HG03575 (cell line): ENCODE results near the gene THOC7.

Source experiments
- ATAC-seq: cut with Tn5 transposase; IDR thresholded peaks from one replicate; pipeline ENCODE4 v1.9.1; 2021; ENCODE audit not compliant: unreplicated experiment, insufficient number of reproducible peaks, low FRiP score; ENCODE audit errors: extremely low read depth

THOC7 gene

GRCh38 chr3:63851287-63851686 is 12.3 kb downstream of the THOC7 start:
- ATAC-seq, result no peak

DNA sequence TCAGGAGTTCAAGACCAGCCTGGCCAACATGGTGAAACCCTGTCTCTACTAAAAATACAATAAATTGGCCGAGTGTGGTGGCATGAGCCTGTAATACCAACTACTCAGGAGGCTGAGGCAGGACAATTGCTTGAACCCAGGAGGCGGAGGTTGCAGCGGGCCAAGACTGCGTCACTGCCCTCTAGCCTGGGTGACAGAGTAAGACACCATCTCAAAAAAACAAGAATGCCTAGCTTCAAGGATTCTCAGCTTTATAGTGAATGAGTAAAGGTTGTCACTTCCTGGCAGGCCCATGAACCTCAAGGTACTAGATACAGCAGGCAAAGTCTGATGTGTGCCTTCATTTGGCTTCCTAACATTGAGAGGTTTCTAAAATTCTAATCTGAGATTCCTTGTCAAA is 14.4 kb downstream of the THOC7 start:
- ATAC-seq, result no peak

DNA sequence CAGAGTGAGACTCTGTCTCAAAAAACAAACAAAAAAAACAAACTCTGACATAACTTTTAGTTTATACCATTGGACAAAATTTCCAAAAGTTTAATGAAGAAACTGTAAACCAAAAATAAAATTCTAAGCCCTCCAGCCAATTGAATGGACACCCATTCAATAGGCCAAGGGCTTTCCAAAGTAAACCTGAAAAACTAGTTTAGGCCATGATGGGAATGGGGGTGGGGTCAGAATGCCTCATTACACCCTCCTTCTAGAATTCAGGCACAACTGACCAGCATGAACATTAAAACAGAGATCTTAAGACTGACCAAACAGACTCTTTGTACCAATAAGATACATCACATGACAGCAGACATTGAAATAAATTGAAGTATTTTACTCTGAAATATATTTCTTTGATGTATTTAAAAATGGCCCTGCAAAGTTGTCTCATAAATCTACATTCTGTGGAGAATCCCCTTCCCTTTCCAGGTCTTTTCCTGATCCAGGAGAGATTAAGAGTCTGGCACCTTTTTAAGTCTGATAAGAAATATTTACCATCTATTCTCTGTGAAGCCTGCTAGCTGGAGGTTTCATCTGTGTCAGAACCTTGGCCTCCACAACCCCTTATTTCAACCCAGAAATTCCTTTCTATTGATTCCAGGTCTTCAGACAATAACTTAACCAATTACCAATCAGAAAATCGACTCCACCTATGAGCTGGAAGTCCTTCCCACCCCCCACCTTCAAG is 15.7 kb downstream of the THOC7 start:
- ATAC-seq, result no peak

DNA sequence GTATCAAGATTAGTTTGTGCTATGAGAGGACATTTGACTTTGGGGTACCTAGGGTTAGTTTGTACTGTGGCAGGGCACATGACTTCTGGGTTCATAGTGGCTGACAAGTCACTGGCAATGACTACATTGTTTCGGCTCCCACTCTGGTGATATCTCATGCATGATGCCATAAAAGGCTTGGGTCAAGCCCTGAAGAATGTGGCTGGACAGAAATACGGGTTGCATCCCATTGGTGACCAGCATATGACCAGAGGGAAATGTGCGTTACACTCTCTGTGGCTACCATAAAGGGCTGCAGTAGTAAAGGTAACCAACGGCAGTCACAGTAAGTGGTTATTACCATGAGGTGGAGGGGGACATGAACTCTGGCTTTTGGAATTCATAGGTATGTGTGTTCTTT is 18.4 kb downstream of the THOC7 start:
- ATAC-seq, result no peak

DNA sequence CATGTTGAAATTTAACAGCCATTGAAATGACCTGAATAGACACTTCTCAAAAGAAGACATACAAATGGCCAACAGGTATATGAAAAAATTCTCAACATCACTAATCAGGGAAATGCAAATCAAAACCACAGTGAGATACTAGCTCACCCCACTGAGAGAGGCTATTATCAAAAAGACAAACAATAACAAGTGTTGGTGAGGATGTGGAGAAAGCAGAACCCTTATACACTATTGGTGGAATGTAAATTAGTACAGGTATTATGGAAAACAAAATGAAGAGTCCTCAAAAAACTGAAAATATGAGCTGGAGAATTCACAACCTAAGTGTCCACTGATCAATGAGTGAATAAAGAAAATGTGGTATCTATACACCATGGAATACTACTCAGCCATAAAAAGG is 21.5 kb downstream of the THOC7 start:
- no peak for ATAC-seq

- ATAC-seq, result no peak
These were observed 21.9 kb downstream of the THOC7 start for GRCh38 chr3:63841704-63842103.

- no peak for ATAC-seq
These were observed 31.2 kb downstream of the THOC7 start for GRCh38 chr3:63832395-63832794.

- no peak for ATAC-seq
These were observed 33.1 kb downstream of the THOC7 start for GRCh38 chr3:63830526-63830925.

GRCh38 chr3:63824309-63824708 is 39.3 kb downstream of the THOC7 start:
- ATAC-seq, result no peak

GRCh38 chr3:63819151-63819398 is 44.5 kb downstream of the THOC7 start, which contains the start of gene C3orf49:
Gene C3orf49 (plus strand): TSS chr3:63819299. CDS start chr3:63819472, 173 bp downstream.
- no peak for ATAC-seq

DNA sequence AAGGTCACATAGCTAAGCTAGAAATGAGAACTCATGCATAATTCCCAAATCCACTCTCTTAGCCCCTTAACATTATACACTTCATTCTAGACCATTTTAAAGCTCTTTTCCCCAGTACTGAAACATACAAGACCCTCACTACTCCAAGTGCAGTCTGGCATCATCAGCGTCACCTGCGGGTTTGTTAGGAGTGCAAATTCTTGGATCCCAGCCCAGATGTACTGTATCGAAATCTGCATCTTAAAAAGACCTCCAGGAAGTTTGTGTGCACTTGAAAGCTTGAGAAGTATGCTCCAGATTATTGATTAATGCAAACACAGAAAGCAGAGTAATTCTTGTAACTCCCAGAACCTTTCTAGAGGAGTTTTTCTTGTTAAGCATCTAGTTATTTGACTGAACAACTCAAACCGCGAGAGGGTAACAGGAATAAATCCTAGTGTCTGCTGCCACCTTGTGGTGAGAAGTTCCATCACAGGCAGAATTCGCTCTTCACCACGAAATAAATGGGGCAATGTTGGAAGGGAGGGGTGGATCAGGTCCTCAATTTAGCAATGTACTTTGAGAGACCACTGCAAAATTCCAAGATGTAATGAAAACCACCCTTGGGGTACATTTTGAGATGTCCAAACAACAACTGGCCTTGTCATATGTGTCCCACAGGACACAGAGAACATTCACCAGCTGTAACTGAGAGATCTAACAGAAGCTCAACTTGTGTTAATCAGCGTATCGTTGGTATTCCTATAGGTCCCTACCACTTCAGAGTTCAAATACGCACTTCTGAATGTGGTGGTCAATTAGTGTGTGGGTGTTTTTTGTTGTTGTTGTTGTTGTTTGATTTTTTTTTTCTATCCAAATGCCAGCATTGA is 45.1 kb downstream of the THOC7 start:
- ATAC-seq, result no peak

- ATAC-seq, result no peak
These were observed 46.4 kb downstream of the THOC7 start for GRCh38 chr3:63817225-63817624.

DNA sequence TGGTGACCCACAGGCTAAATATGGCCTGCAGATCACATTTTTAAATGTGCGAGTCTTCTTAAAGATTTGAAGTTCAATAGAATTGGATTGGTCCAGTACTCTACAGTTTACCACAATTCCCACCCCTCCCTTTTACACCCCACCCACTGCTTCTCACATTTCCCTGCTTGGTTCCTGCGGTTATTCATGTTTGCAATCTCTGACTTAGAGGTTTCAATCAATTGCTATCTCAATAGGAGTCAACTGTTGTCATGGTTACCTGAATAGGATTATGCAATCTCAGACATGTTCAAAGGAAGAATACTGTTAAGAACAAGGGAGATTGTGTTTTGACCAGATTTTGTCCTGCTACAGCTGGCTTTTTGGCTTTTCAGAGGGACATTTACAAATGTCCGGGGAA is 49.4 kb downstream of the THOC7 start:
- ATAC-seq, result no peak

DNA sequence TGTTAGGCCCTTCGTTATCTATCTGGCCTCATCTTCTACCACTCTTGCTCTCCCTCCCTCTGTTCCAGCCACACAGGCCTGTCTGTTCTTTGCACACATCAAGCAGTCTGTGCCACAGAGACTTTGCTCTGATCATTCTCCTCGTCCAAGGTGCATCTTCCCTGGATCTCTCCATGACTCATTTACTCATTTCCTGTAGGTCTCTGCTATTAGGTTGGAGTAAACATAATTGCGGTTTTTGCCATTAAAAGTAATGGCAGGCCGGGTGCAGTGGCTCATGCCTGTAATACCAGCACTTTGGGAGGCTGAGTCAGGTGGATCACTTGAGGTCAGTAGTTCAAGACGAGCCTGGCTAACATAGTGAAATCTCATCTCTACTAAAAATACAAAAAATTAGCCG is 54.0 kb downstream of the THOC7 start:
- ATAC-seq, result no peak

DNA sequence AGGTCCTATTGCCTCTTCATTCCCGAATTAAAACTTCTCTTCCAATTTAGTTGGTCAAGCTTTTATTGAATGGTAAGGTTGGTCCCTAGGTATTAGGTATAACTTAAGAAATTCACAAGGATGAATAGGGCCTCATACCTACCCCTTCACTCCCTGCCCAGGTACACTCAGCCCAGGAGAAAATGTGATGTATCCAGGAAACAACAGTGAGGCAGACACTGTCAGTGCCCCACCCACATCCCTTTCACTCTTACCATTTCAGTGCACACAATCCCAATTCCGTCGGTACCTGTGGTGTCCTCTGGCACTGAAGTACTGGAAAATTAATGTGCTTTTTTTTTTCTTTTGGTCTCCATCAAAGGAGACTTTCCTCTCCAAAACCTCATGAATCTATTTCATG is 55.0 kb downstream of the THOC7 start:
- no peak for ATAC-seq

- no peak for ATAC-seq
These were observed 55.5 kb downstream of the THOC7 start for GRCh38 chr3:63807961-63808565.

GRCh38 chr3:63803911-63804310 is 59.7 kb downstream of the THOC7 start:
- ATAC-seq, result no peak

DNA sequence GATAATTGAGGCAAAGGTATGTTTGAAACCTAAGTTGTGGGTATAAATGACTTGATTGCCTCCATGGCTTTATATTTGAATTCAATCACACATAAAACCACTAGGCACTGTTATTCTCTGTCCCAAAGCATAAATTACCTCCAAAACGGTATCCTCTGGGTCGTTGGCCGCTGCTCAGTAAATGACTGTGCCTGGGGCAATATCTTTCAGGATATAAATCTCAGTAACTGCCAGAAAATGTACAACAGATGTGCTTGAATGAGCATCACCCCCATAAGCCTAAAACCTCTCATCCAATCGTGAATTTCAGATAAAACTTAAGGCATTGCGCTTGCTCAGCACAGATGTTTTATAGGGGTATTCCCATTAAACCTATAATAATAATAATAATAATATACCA is 63.5 kb downstream of the THOC7 start:
- no peak for ATAC-seq

DNA sequence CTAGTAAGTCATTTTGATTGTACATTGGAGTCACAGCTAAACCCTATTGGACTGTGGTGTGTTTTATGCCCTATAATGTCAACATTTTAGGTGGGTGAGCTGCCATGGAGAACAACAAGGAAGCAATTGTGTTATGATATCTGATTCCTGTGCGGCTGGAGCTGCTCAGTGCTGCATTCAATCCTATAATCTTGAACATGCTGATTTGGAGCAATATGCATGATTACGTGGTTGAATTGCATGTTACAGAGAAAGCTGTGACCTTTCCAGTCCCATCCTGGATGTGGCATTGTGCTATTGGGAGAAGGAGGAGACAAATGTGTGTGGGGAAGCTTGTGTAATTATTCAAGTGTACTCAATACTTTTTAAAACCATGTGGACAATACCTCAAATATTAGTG is 64.7 kb downstream of the THOC7 start:
- ATAC-seq, result no peak

GRCh38 chr3:63798544-63798943 is 65.1 kb downstream of the THOC7 start:
- ATAC-seq, result no peak
